Lung (tissue), 12 donors: ENCODE data around the gene BICC1. TPM values are rescaled to one million over a fixed set of nuclear protein-coding genes. Genes with fewer than 3 reads are reported as not detected.

ENCODE experiments used
- ATAC-seq: fragments of 200-7000 bp; cut with Tn5 transposase; one replicate; pipeline ENCODE4 v1.9.1; 2020; ENCODE audit warnings: moderate number of reproducible peaks; ENCODE audit not compliant: insufficient read depth, low FRiP score
- DNase-seq, 3 donors: peaks; one replicate each; pipeline ENCODE4 v3.0.0-alpha.2; 2013 to 2017
- H3K27ac ChIP-seq, 2 donors: one replicate each; pipeline ENCODE4 v1.5.1; 2013; ENCODE audit warnings: mild to moderate bottlenecking in 2 of 2, moderate library complexity in 2 of 2, control low read depth in 1 of 2, inconsistent platforms in 1 of 2, low read depth in 1 of 2, low read length in 1 of 2
- H3K27me3 ChIP-seq, 3 donors: one replicate each; pipeline ENCODE4 v1.5.1; 2013; ENCODE audit warnings: low read length in 2 of 3; ENCODE audit not compliant: control insufficient read depth in 3 of 3, insufficient read depth in 3 of 3
- H3K36me3 ChIP-seq, 4 donors: one replicate each; pipeline ENCODE4 v1.5.1; 2013; ENCODE audit warnings: low read length in 4 of 4, mild to moderate bottlenecking in 1 of 4, moderate library complexity in 1 of 4; ENCODE audit not compliant: control insufficient read depth in 4 of 4, insufficient read depth in 4 of 4
- H3K4me1 ChIP-seq, 5 donors: one replicate each; pipeline ENCODE4 v1.5.1; 2013; ENCODE audit warnings: low read length in 5 of 5, mild to moderate bottlenecking in 2 of 5, moderate library complexity in 1 of 5; ENCODE audit not compliant: control insufficient read depth in 5 of 5, insufficient read depth in 5 of 5
- H3K4me3 ChIP-seq: one replicate; pipeline ENCODE4 v1.5.1; 2013; ENCODE audit warnings: mild to moderate bottlenecking, control low read depth, moderate library complexity
- H3K9ac ChIP-seq, 2 donors: one replicate each; pipeline ENCODE4 v1.5.1; 2013; ENCODE audit warnings: low read length in 2 of 2, control low read depth in 1 of 2; ENCODE audit not compliant: insufficient read depth in 1 of 2
- H3K9me3 ChIP-seq, 4 donors: one replicate each; pipeline ENCODE4 v1.5.1; 2013; ENCODE audit warnings: low read length in 3 of 4, mild to moderate bottlenecking in 1 of 4, moderate library complexity in 1 of 4; ENCODE audit not compliant: control insufficient read depth in 4 of 4, insufficient read depth in 3 of 4
- CTCF ChIP-seq: IDR thresholded peaks from 2 replicates; pipeline ENCODE4 v1.5.1; 2012; ENCODE audit warnings: mild to moderate bottlenecking; ENCODE audit errors: control extremely low read depth, extremely low read depth
- WGBS, 2 donors: extraction: QIAGEN DNeasy Blood & Tissue Kit; methylation state at CpG; one replicate each; pipeline ENCODE4 v1.1.7; 2013; 5-methylcytosine and 5-hydroxymethylcytosine counted together
- polyA plus RNA-seq, 2 donors: library from polyadenylated mRNA; stranded (reverse); fragments of 200-250 nt; gene quantifications; one replicate each; pipeline ENCODE4 v1.2.1, GENCODE V29; 2013
- total RNA-seq, 2 donors: library from RNA; depleted of rRNA in 1 of 2; stranded (reverse); fragments of >200 nt in 1 of 2; gene quantifications; one replicate each; pipeline ENCODE4 v1.2.1, GENCODE V29; 2014 to 2021
- donor health status: control.
- donor health status: control.
- donor health status: Bipolar disorder and iron deficiency.
- donor health status: healthy.
- donor health status: DM: yes; HTN: yes; CAD: no.

BICC1 gene
- total and polyA plus RNA-seq, 4 donors = 2.3 to 43.1 (median 5.9) TPM

DNA sequence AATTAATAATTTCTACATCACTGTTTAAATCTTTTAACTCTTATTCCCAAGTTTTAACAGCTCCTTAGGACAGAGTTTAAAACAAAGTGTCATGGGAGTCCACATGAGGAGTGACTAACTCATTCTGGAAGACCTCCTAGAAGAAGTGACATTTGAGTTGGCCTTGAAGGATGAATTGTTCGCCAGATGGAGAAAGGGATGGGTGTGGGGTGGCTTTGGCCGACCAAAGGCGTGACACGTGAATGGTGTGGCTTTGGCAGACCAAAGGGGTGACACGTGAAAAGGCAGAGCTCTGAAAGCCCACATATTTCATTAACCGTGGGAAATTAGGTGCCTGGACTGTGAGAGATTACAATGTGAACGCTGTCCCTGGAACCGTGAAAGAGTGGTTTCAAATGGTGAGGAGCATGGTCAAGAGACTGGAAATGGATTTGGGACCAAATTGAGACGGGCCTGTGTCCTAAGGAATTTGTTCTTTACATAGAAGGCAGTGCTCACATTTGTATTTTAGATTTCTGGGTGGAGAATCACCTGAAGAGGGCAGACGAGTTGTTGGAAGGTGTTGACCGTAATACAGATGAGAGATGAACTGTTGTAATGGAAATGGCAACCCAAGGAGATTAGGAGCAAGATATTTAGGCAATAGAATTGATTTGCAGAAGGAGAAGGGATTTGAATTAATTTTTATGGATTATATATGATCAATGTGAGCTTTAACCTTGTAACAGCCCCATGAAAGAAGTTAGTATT, 228.1 kb downstream of the BICC1 start:
- no peak for ATAC-seq

DNA sequence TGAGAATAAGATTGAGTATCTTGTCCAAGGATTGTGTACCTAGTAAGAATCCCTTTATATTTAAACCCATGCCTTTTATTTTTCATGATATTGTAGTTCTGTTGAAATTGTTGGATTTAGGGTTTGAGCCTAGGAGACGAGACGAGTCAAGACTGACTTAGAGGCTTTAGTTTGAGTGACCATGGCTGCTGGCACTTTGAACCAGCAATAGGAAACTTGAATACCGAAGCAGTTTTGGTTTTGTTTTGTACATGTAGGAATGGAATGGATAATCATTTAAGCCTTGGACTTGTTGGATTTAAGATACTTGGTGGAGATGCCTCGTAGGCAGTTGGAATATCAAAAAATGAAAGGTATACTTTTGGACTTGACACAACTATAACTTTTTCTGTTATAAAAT, 229.0 kb downstream of the BICC1 start:
- H3K4me3 ChIP-seq = no peak overlapping the region
- 83 to 92% methylated on average over 4 of the region's 4 CpGs for WGBS, 2 donors
- no peaks in the 10 kb centered on the region for H3K9me3 ChIP-seq
- no peak overlapping the region for H3K9ac ChIP-seq
- H3K27ac ChIP-seq = no peak overlapping the region
- no peak for TF ChIP-seq CTCF
- H3K4me1 ChIP-seq = peaks cover 0 to 10% (median 4%) of the 10 kb centered on the region in 5 donors
- no peaks in the 10 kb centered on the region for H3K36me3 ChIP-seq
- no peak for ATAC-seq
- no peaks in the 10 kb centered on the region for H3K27me3 ChIP-seq
- DNase-seq = no peak

More for the DNA sequence above, 228.1 kb downstream of the BICC1 start:
- WGBS, 2 donors = 84 to 92% methylated on average over 11 of the region's 11 CpGs
- H3K4me1 ChIP-seq = peaks cover 0 to 8% (median 0%) of the 10 kb centered on the region in 5 donors
- H3K9me3 ChIP-seq = no peaks in the 10 kb centered on the region
- DNase-seq = no peak
- TF ChIP-seq CTCF = no peak
- no peak overlapping the region for H3K9ac ChIP-seq
- H3K36me3 ChIP-seq = no peaks in the 10 kb centered on the region
- H3K4me3 ChIP-seq = no peak overlapping the region
- H3K27me3 ChIP-seq = no peaks in the 10 kb centered on the region
- no peak overlapping the region for H3K27ac ChIP-seq

GRCh38 chr10:58742141-58742540, 229.5 kb downstream of the BICC1 start:
- TF ChIP-seq CTCF = no peak
- Histone ChIP-seq H3K4me1 (peaks cover 0 to 15% (median 9%) of the 10 kb centered on the region in 5 donors), H3K27me3 (no peaks in the 10 kb centered on the region), H3K36me3 (no peaks in the 10 kb centered on the region), H3K9me3 (no peaks in the 10 kb centered on the region), H3K4me3 (no peak overlapping the region), H3K27ac (no peak overlapping the region), H3K9ac (no peak overlapping the region)
- 86 to 97% methylated on average over 1 of the region's 1 CpG for WGBS, 2 donors
- ATAC-seq (no peak), DNase-seq (no peak)
